Liver (tissue), 3 donors: ENCODE measurements around the gene DZIP1.

Experiments
- CTCF ChIP-seq: fragments of 150-350 bp; IDR thresholded peaks from 2 replicates; pipeline ENCODE4 v1.5.1; 2017; ENCODE audit warnings: improper control_type of control experiment, low read depth, low read length; ENCODE audit not compliant: missing input control
- EGR1 ChIP-seq, 2 donors: IDR thresholded peaks; 2 replicates each; pipeline ENCODE4 v1.6.1; 2016 to 2018; ENCODE audit warnings: antibody characterized with exemption in 2 of 2, low read depth in 2 of 2
- FOXA1 ChIP-seq: IDR thresholded peaks from 2 replicates; pipeline ENCODE4 v1.6.1; 2016; ENCODE audit warnings: antibody characterized with exemption
- TF ChIP-seq, protein P1 (sequence below): IDR thresholded peaks from 2 replicates; pipeline ENCODE4 v1.6.1; 2016; ENCODE audit warnings: antibody characterized with exemption
- TF ChIP-seq, protein P2 (sequence below): IDR thresholded peaks from 2 replicates; pipeline ENCODE4 v1.6.1; 2016; ENCODE audit warnings: antibody characterized with exemption
- donor health status: healthy.
- donor health status: healthy.

GRCh38 chr13:95643571-95643935 is 953 bp downstream of the DZIP1 start:
- TF ChIP-seq EGR1 (IDR thresholded peaks at IDR 0.05; ENCODE audit: low read depth in 2 of 2) (no peak), CTCF (no peak), FOXA1 (no peak)
- TF ChIP-seq, protein P1, sequence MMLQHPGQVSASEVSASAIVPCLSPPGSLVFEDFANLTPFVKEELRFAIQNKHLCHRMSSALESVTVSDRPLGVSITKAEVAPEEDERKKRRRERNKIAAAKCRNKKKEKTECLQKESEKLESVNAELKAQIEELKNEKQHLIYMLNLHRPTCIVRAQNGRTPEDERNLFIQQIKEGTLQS, result no peak
- TF ChIP-seq, protein P2, sequence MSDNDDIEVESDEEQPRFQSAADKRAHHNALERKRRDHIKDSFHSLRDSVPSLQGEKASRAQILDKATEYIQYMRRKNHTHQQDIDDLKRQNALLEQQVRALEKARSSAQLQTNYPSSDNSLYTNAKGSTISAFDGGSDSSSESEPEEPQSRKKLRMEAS, result no peak
